Measurements from ENCODE around the gene ANK2. TPM values are rescaled to one million over a fixed set of nuclear protein-coding genes. Genes with fewer than 3 reads are reported as not detected.

ANK2 gene
- total and polyA plus RNA-seq, 2 of the 13 experiments (the other 11 are each of a cell fraction or from before 2014, with no cell fraction given): 2.7 to 15.1 TPM

DNA sequence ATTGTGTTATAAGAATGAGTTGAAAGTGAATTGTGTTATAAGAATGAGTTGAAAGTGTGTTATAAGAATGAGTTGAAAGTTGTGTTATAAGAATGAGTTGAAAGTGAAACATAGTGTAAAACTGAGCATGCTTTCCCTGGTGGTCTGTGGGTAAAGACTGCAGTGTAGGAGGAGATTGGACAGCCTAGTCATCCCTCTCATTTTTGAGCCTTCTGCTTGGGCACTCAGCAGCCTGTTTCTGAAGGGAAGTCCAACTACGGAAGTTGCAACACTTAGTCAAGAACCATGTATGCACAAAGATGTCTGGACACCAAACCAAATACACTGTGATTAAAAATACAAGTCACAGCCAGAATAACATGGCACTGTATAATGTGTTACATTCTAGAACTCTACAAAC, 72.6 kb downstream of the ANK2 start:
- intact Hi-C loops (cut with micrococcal nuclease; ENCODE audit: unreplicated experiment): no loop called here
- in situ Hi-C loops (cut with HindIII; ENCODE audit: extremely low pct_ligation_motif_present, low pct_unique_long_range_greater_than_20kb): no loop called here
- POLR2A ChIA-PET: no interaction called here

DNA sequence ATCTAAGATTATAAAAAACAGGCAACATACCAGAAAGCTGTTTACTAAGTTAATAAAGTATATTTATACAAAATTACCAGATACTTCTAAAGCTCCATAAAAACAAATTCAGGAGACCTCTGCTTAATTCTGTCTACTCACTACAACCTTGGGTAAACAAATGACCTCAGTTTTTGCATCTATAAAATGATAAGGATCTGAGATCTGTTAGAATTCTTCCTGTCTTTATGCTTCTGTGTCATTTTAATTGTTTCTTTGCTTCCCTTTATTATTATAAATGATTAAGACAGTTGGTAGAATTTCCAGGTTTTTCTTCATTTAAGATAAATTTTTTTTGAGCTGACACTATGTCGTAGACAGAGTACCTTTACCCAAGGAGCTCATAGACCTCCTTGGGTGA, 76.0 kb downstream of the ANK2 start:
- no peaks in the 10 kb centered on the region; a peak in 1 of 5 replicates for H3K27me3 ChIP-seq (ENCODE audit: control insufficient read depth in 1 of 2, insufficient read depth in 2 of 2, low read length in 2 of 2)
- ChIA-PET CTCF (ENCODE audit: low intra/inter-chr PET ratio, low total read pairs) (no interaction called here), POLR2A (no interaction called here)
- H2AFZ ChIP-seq (ENCODE audit: low read length): no peak overlapping the region
- FAIRE-seq (no peak), ATAC-seq (no peak), DNase-seq (ENCODE audit: low spot score) (no peak)
- H3K4me1 ChIP-seq (ENCODE audit: insufficient read depth, low read length): no peaks in the 10 kb centered on the region
- in situ Hi-C loops (cut with HindIII; ENCODE audit: extremely low pct_ligation_motif_present, low pct_unique_long_range_greater_than_20kb): no loop called here
- TF ChIP-seq, protein P1, sequence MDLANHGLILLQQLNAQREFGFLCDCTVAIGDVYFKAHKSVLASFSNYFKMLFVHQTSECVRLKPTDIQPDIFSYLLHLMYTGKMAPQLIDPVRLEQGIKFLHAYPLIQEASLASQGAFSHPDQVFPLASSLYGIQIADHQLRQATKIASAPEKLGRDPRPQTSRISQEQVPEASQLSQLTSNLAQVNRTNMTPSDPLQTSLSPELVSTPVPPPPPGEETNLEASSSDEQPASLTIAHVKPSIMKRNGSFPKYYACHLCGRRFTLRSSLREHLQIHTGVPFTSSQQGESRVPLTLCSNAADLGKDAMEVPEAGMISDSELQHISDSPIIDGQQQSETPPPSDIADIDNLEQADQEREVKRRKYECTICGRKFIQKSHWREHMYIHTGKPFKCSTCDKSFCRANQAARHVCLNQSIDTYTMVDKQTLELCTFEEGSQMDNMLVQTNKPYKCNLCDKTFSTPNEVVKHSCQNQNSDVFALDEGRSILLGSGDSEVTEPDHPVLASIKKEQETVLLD (CRISPR knock-in tag; IDR thresholded peaks at IDR 0.05; ENCODE audit: low read depth): no peak
- TF ChIP-seq, protein P2, sequence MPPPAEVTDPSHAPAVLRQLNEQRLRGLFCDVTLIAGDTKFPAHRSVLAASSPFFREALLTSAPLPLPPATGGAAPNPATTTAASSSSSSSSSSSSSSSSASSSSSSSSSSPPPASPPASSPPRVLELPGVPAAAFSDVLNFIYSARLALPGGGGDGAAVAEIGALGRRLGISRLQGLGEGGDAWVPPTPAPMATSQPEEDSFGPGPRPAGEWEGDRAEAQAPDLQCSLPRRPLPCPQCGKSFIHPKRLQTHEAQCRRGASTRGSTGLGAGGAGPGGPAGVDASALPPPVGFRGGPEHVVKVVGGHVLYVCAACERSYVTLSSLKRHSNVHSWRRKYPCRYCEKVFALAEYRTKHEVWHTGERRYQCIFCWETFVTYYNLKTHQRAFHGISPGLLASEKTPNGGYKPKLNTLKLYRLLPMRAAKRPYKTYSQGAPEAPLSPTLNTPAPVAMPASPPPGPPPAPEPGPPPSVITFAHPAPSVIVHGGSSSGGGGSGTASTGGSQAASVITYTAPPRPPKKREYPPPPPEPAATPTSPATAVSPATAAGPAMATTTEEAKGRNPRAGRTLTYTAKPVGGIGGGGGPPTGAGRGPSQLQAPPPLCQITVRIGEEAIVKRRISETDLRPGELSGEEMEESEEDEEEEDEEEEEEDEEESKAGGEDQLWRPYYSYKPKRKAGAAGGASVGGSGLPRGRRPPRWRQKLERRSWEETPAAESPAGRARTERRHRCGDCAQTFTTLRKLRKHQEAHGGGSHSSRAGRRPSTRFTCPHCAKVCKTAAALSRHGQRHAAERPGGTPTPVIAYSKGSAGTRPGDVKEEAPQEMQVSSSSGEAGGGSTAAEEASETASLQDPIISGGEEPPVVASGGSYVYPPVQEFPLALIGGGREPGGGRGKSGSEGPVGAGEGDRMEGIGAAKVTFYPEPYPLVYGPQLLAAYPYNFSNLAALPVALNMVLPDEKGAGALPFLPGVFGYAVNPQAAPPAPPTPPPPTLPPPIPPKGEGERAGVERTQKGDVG (CRISPR knock-in tag; IDR thresholded peaks at IDR 0.05; ENCODE audit: borderline replicate concordance): no peak
- no peak for TF ChIP-seq BRCA1 (CRISPR knock-in tag; IDR thresholded peaks at IDR 0.05)
- H3K9me3 ChIP-seq (ENCODE audit: low read length): no peaks in the 10 kb centered on the region
- H4K20me1 ChIP-seq (ENCODE audit: insufficient read depth, low read length): no peaks in the 10 kb centered on the region
- H3K9ac ChIP-seq (ENCODE audit: insufficient read depth, low read depth, low read length): no peak overlapping the region
- intact Hi-C loops (cut with micrococcal nuclease; ENCODE audit: unreplicated experiment): no loop called here
- no peaks in the 10 kb centered on the region for H3K36me3 ChIP-seq (replicated peaks in 1 of 2; ENCODE audit: control insufficient read depth in 1 of 2, insufficient read depth in 2 of 2, low read length in 2 of 2)
- no peak overlapping the region for H3K4me3 ChIP-seq (replicated peaks in 1 of 3; ENCODE audit: insufficient read depth in 1 of 3, low read depth in 2 of 3, low read length in 3 of 3)
- no peak overlapping the region for H3K27ac ChIP-seq (ENCODE audit: extremely low read length, insufficient read depth, low read length)
- no TSS peak for BruUV-seq (replicated peaks)
- H3K79me2 ChIP-seq (ENCODE audit: insufficient read depth, low read length): no peaks in the 10 kb centered on the region
- no peak overlapping the region for H3K4me2 ChIP-seq (ENCODE audit: low read depth, low read length)
- WGBS (ENCODE audit: low lambda C conversion rate): 89% methylated on average over 1 of the region's 1 CpG

More for the DNA sequence above, 72.6 kb downstream of the ANK2 start:
- no peaks in the 10 kb centered on the region for H3K36me3 ChIP-seq (replicated peaks in 1 of 2; ENCODE audit: control insufficient read depth in 1 of 2, insufficient read depth in 2 of 2, low read length in 2 of 2)
- DNase-seq (ENCODE audit: low spot score) (no peak), ATAC-seq (no peak), FAIRE-seq (no peak)
- TF ChIP-seq, protein P3, sequence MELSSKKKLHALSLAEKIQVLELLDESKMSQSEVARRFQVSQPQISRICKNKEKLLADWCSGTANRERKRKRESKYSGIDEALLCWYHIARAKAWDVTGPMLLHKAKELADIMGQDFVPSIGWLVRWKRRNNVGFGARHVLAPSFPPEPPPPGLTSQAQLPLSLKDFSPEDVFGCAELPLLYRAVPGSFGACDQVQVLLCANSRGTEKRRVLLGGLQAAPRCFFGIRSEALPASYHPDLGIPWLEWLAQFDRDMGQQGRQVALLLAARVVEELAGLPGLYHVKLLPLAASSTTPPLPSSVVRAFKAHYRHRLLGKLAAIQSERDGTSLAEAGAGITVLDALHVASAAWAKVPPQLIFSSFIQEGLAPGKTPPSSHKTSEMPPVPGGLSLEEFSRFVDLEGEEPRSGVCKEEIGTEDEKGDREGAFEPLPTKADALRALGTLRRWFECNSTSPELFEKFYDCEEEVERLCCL (CRISPR knock-in tag; IDR thresholded peaks at IDR 0.05; ENCODE audit: borderline replicate concordance): no peak
- TF ChIP-seq ZNF780A (CRISPR knock-in tag; IDR thresholded peaks at IDR 0.05) (no peak), NFKBIZ (CRISPR knock-in tag; IDR thresholded peaks at IDR 0.05) (no peak), KLF12 (CRISPR knock-in tag; IDR thresholded peaks at IDR 0.05; ENCODE audit: borderline replicate concordance) (no peak)
- TF ChIP-seq, protein P4, sequence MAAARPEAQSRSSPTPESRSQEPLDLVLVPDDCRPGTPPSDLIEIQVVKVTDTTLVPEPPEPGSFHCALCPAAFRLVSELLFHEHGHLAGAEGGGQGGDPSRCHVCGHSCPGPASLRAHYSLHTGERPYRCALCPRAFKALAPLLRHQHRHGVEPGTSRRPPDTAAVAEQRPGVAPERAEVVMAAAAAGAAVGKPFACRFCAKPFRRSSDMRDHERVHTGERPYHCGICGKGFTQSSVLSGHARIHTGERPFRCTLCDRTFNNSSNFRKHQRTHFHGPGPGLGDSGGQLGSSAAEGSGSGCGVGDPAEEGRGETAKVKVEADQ (CRISPR knock-in tag; IDR thresholded peaks at IDR 0.05; ENCODE audit: borderline replicate concordance): no peak
- TF ChIP-seq, protein P5, sequence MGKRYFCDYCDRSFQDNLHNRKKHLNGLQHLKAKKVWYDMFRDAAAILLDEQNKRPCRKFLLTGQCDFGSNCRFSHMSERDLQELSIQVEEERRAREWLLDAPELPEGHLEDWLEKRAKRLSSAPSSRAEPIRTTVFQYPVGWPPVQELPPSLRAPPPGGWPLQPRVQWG (CRISPR knock-in tag; IDR thresholded peaks at IDR 0.05; ENCODE audit: borderline replicate concordance, low read depth): no peak
- H2AFZ ChIP-seq (ENCODE audit: low read length): no peak overlapping the region
- no peak overlapping the region for H3K9ac ChIP-seq (ENCODE audit: insufficient read depth, low read depth, low read length)
- BruUV-seq (replicated peaks): no TSS peak
- H3K79me2 ChIP-seq (ENCODE audit: insufficient read depth, low read length): no peaks in the 10 kb centered on the region
- H4K20me1 ChIP-seq (ENCODE audit: insufficient read depth, low read length): no peaks in the 10 kb centered on the region
- H3K27ac ChIP-seq (ENCODE audit: extremely low read length, insufficient read depth, low read length): no peak overlapping the region
- no peak overlapping the region for H3K4me2 ChIP-seq (ENCODE audit: low read depth, low read length)
- no peaks in the 10 kb centered on the region for H3K9me3 ChIP-seq (ENCODE audit: low read length)
- no peak overlapping the region for H3K4me3 ChIP-seq (replicated peaks in 1 of 3; ENCODE audit: insufficient read depth in 1 of 3, low read depth in 2 of 3, low read length in 3 of 3)
- CTCF ChIA-PET (ENCODE audit: low intra/inter-chr PET ratio, low total read pairs): no interaction called here
- peaks cover 0 to under 1% of the 10 kb centered on the region in 2 experiments; a peak in 2 of 5 replicates for H3K27me3 ChIP-seq (ENCODE audit: control insufficient read depth in 1 of 2, insufficient read depth in 2 of 2, low read length in 2 of 2)
- H3K4me1 ChIP-seq (ENCODE audit: insufficient read depth, low read length): peaks cover 6% of the 10 kb centered on the region; the same call in 1 of the 2 replicates
- 60% methylated on average over 1 of the region's 1 CpG for WGBS (ENCODE audit: low lambda C conversion rate)
